ENCODE results near the gene PLEKHH3.

DNA sequence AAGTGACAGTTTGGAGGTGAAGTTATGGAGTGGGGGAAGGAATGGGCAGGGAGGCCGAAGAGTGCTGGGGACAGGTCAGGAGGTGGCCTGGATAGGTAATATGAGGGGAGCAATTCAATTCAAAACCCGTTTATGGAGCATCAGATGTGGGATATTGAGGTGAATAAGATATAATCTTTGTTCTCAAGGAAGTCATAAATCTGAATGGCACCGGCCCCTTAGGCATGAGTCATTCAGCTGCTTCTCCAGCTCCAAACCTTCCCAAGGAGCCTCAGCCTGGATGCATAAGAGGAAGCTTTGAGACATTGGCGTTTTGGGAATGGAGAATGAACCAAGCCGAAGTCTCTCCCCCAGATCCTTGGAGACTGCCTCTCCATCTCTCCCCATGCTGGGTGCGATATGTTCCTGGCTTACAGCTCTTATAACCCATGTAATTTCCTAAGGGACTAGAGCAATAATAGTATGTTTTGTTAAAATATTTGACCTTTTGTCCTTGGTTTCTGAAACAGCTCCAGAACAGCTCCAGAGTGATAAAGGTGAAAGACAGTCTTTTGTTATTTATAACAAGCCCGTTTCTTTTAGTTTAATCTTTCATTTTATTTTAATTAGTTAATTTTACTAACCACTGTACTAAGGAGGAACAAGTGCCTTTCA lies 16.0 kb downstream of the PLEKHH3 start:
- TF ChIP-seq, protein P1, sequence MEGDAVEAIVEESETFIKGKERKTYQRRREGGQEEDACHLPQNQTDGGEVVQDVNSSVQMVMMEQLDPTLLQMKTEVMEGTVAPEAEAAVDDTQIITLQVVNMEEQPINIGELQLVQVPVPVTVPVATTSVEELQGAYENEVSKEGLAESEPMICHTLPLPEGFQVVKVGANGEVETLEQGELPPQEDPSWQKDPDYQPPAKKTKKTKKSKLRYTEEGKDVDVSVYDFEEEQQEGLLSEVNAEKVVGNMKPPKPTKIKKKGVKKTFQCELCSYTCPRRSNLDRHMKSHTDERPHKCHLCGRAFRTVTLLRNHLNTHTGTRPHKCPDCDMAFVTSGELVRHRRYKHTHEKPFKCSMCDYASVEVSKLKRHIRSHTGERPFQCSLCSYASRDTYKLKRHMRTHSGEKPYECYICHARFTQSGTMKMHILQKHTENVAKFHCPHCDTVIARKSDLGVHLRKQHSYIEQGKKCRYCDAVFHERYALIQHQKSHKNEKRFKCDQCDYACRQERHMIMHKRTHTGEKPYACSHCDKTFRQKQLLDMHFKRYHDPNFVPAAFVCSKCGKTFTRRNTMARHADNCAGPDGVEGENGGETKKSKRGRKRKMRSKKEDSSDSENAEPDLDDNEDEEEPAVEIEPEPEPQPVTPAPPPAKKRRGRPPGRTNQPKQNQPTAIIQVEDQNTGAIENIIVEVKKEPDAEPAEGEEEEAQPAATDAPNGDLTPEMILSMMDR (IDR thresholded peaks at IDR 0.05 in 2 of 3, conservative IDR thresholded peaks at IDR 0.05 in 1 of 3; ENCODE audit: control insufficient read depth in 2 of 3, extremely low read depth in 1 of 3, insufficient read depth in 1 of 3, low read depth in 3 of 3, low read length in 3 of 3): no peak
- TF ChIP-seq NFYB (IDR thresholded peaks at IDR 0.05; ENCODE audit: insufficient read depth, low read depth, low read length) (no peak), ZNF207 (IDR thresholded peaks at IDR 0.05; ENCODE audit: borderline replicate concordance) (no peak), EZH2 (IDR thresholded peaks at IDR 0.05; ENCODE audit: borderline replicate concordance, control insufficient read depth, low read depth, low read length) (no peak), MEF2A (IDR thresholded peaks at IDR 0.05; ENCODE audit: insufficient read depth, low read depth, low read length) (no peak), NFXL1 (IDR thresholded peaks at IDR 0.05; ENCODE audit: borderline replicate concordance) (no peak), SUZ12 (IDR thresholded peaks at IDR 0.05; ENCODE audit: unreplicated experiment) (no peak)
- TF ChIP-seq, protein P2, sequence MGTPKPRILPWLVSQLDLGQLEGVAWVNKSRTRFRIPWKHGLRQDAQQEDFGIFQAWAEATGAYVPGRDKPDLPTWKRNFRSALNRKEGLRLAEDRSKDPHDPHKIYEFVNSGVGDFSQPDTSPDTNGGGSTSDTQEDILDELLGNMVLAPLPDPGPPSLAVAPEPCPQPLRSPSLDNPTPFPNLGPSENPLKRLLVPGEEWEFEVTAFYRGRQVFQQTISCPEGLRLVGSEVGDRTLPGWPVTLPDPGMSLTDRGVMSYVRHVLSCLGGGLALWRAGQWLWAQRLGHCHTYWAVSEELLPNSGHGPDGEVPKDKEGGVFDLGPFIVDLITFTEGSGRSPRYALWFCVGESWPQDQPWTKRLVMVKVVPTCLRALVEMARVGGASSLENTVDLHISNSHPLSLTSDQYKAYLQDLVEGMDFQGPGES (IDR thresholded peaks at IDR 0.05): no peak
- TF ChIP-seq, protein P3, sequence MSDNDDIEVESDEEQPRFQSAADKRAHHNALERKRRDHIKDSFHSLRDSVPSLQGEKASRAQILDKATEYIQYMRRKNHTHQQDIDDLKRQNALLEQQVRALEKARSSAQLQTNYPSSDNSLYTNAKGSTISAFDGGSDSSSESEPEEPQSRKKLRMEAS (IDR thresholded peaks at IDR 0.05; ENCODE audit: low read depth, low read length): no peak
- TF ChIP-seq, protein P4, sequence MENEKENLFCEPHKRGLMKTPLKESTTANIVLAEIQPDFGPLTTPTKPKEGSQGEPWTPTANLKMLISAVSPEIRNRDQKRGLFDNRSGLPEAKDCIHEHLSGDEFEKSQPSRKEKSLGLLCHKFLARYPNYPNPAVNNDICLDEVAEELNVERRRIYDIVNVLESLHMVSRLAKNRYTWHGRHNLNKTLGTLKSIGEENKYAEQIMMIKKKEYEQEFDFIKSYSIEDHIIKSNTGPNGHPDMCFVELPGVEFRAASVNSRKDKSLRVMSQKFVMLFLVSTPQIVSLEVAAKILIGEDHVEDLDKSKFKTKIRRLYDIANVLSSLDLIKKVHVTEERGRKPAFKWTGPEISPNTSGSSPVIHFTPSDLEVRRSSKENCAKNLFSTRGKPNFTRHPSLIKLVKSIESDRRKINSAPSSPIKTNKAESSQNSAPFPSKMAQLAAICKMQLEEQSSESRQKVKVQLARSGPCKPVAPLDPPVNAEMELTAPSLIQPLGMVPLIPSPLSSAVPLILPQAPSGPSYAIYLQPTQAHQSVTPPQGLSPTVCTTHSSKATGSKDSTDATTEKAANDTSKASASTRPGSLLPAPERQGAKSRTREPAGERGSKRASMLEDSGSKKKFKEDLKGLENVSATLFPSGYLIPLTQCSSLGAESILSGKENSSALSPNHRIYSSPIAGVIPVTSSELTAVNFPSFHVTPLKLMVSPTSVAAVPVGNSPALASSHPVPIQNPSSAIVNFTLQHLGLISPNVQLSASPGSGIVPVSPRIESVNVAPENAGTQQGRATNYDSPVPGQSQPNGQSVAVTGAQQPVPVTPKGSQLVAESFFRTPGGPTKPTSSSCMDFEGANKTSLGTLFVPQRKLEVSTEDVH (IDR thresholded peaks at IDR 0.05; ENCODE audit: low read depth, partially characterized antibody): no peak
